HepG2 (cell line): ENCODE results near the gene GHRH. TPM values are rescaled to one million over a fixed set of nuclear protein-coding genes. Genes with fewer than 3 reads are reported as not detected.
A peak's percentile ranks its signal among the peaks of the same experiment; 100 is the strongest.

ENCODE experiments used
- ARNTL ChIP-seq: sonication (generic); formaldehyde crosslinking; IDR thresholded peaks from 2 replicates; pipeline ENCODE4 v1.4.0; 2020; ENCODE audit warnings: mild to moderate bottlenecking, missing genetic modification reagents
- ATM ChIP-seq: fragments of 450-650 bp; IDR thresholded peaks from 2 replicates; pipeline ENCODE4 v1.7.1; 2017; ENCODE audit warnings: mild to moderate bottlenecking, borderline replicate concordance
- BCL6 ChIP-seq: IDR thresholded peaks from 2 replicates; pipeline ENCODE4 v1.6.1; 2016; ENCODE audit warnings: missing genetic modification reagents, missing compliant biosample characterization
- ERF ChIP-seq: IDR thresholded peaks from 2 replicates; pipeline ENCODE4 v1.6.1; 2018; ENCODE audit warnings: missing biosample characterization, missing genetic modification reagents
- GABPA ChIP-seq, 2 experiments: IDR thresholded peaks; 2 replicates each; pipeline ENCODE4 v1.6.1; 2011 to 2016; ENCODE audit warnings: low read depth in 2 of 2, low read length in 1 of 2, missing biosample characterization in 1 of 2, missing genetic modification characterization in 1 of 2
- HNF4G ChIP-seq, 2 experiments: sonication (generic) in 1 of 2; formaldehyde crosslinking in 1 of 2; IDR thresholded peaks; 2 replicates each; pipeline versions ENCODE4 v1.4.0 to v1.6.1; 2011 to 2020; ENCODE audit warnings: borderline replicate concordance in 2 of 2, low read depth in 2 of 2, mild to moderate bottlenecking in 2 of 2, low read length in 1 of 2, missing genetic modification reagents in 1 of 2, moderate library complexity in 1 of 2
- NFIB ChIP-seq: sonication (generic); formaldehyde crosslinking; IDR thresholded peaks from 2 replicates; pipeline ENCODE4 v1.9.0; 2021; ENCODE audit warnings: missing genetic modification reagents, mild to moderate bottlenecking, borderline replicate concordance
- RFX3 ChIP-seq: IDR thresholded peaks from 2 replicates; pipeline ENCODE4 v1.6.1; 2016; ENCODE audit warnings: missing biosample characterization, missing genetic modification reagents
- SKI ChIP-seq: fragments of 450-650 bp; IDR thresholded peaks from one replicate; pipeline ENCODE4 v1.6.1; 2018; ENCODE audit warnings: mild to moderate bottlenecking; ENCODE audit not compliant: partially characterized antibody
- TBX2 ChIP-seq: sonication (generic); formaldehyde crosslinking; IDR thresholded peaks from 2 replicates; pipeline ENCODE4 v1.5.0; 2020; ENCODE audit warnings: missing genetic modification reagents, mild to moderate bottlenecking, borderline replicate concordance
- ZNF12 ChIP-seq: sonication (generic); formaldehyde crosslinking; IDR thresholded peaks from 2 replicates; pipeline ENCODE4 v1.5.0; 2020; ENCODE audit warnings: missing genetic modification reagents
- ZNF296 ChIP-seq: sonication (generic); formaldehyde crosslinking; conservative IDR thresholded peaks from 2 replicates; pipeline ENCODE4 v1.5.0; 2020; ENCODE audit warnings: mild to moderate bottlenecking, missing genetic modification reagents
- ZNF567 ChIP-seq: sonication (generic); formaldehyde crosslinking; IDR thresholded peaks from 2 replicates; pipeline ENCODE4 v1.8.1; 2023; ENCODE audit warnings: mild to moderate bottlenecking, missing genetic modification reagents, borderline replicate concordance
- ZNF589 ChIP-seq: sonication (generic); formaldehyde crosslinking; conservative IDR thresholded peaks from 2 replicates; pipeline ENCODE4 v1.8.0; 2022; ENCODE audit warnings: mild to moderate bottlenecking, moderate library complexity, missing genetic modification reagents
- ZNF598 ChIP-seq: sonication (generic); formaldehyde crosslinking; IDR thresholded peaks from 2 replicates; pipeline ENCODE4 v1.5.1; 2020; ENCODE audit warnings: mild to moderate bottlenecking, missing genetic modification reagents, borderline replicate concordance
- polyA plus RNA-seq, 8 experiments: library from polyadenylated mRNA; depleted of rRNA in 3 of 8; stranded (reverse) in 7 of 8; unstranded in 1 of 8; fragments of >200 nt; fragmentation: Illumina TruSeq in 4 of 8; extraction: Trizol in 4 of 8; gene quantifications; 2 replicates each; pipeline versions ENCODE4 v1.2.1 to v1.2.3, GENCODE V29; 2011 to 2016; ENCODE audit warnings: low read depth in 4 of 8, missing spikeins in 1 of 8, mixed read lengths in 1 of 8; ENCODE audit not compliant: insufficient read depth in 1 of 8
- total RNA-seq, 5 experiments: library from RNA; depleted of rRNA; stranded (reverse); fragments of >200 nt; fragmentation: Illumina TruSeq; extraction: Trizol; gene quantifications; 2 replicates each; pipeline ENCODE4 v1.2.3, GENCODE V29; 2016; ENCODE audit warnings: low read depth in 1 of 5
- TF ChIP-seq, protein P1 (sequence below): sonication (generic); formaldehyde crosslinking; IDR thresholded peaks from 2 replicates; pipeline ENCODE4 v1.8.0; 2022; ENCODE audit warnings: mild to moderate bottlenecking, missing genetic modification reagents, borderline replicate concordance
- TF ChIP-seq, protein P2 (sequence below): sonication (generic); formaldehyde crosslinking; IDR thresholded peaks from 2 replicates; pipeline ENCODE4 v1.4.0; 2020; ENCODE audit warnings: mild to moderate bottlenecking, low read depth, missing genetic modification reagents
- TF ChIP-seq, protein P3 (sequence below): sonication (generic); formaldehyde crosslinking; IDR thresholded peaks from 2 replicates; pipeline ENCODE4 v1.9.0; 2021; ENCODE audit warnings: missing genetic modification reagents, borderline replicate concordance
- TF ChIP-seq, protein P4 (sequence below): sonication (generic); formaldehyde crosslinking; IDR thresholded peaks from 2 replicates; pipeline ENCODE4 v1.9.0; 2021; ENCODE audit warnings: missing genetic modification reagents, mild to moderate bottlenecking, borderline replicate concordance
- TF ChIP-seq, protein P5 (sequence below): sonication (generic); formaldehyde crosslinking; conservative IDR thresholded peaks from 2 replicates; pipeline ENCODE4 v1.4.0; 2020; ENCODE audit warnings: mild to moderate bottlenecking, missing genetic modification reagents, moderate library complexity

The GHRH gene
- total and polyA plus RNA-seq, 2 of the 13 experiments (the other 11 are each of a cell fraction or from before 2014, with no cell fraction given): not detected

DNA sequence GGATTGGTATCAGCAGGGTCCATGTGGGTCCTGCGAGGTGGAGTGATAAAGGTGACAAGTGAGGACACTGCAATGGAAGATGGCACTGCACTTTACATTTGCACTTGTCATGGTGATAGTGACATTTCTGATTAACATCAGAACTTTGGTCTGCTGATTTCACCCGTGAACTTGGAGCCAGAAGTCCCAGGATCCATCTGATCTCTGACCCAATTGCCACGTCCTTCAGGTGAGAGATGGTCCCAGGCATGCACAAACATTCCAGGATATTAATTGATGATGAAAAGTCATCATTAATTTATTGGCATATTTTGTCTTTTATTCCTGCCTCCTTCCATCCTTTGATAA is 9.8 kb upstream of the GHRH start (continued):
- TF ChIP-seq, protein P1, sequence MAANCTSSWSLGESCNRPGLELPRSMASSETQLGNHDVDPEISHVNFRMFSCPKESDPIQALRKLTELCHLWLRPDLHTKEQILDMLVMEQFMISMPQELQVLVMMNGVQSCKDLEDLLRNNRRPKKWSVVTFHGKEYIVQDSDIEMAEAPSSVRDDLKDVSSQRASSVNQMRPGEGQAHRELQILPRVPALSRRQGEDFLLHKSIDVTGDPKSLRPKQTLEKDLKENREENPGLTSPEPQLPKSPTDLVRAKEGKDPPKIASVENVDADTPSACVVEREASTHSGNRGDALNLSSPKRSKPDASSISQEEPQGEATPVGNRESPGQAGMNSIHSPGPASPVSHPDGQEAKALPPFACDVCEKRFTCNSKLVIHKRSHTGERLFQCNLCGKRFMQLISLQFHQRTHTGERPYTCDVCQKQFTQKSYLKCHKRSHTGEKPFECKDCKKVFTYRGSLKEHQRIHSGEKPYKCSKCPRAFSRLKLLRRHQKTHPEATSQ (CRISPR knock-in tag): no peak
- TF ChIP-seq ZNF567 (CRISPR knock-in tag) (0 out of 2 replicates have a peak, but pooled peaks have one; percentile 73), RFX3 (CRISPR knock-in tag) (no peak), ZNF296 (CRISPR knock-in tag) (no peak), BCL6 (peak; percentile 20; the same call in 1 of the 2 replicates), ARNTL (no peak), ZNF12 (no peak), ZNF589 (CRISPR knock-in tag) (no peak), GABPA (IDR thresholded peaks at IDR 0.05; ENCODE audit: low read depth, low read length) (no peak), GABPA (CRISPR knock-in tag; IDR thresholded peaks at IDR 0.05; ENCODE audit: low read depth) (no peak), ZNF598 (CRISPR knock-in tag) (no peak), ATM (no peak), SKI (peak; percentile 60), TBX2 (CRISPR knock-in tag) (no peak; the same call in 1 of the 2 replicates), HNF4G (IDR thresholded peaks at IDR 0.05; ENCODE audit: borderline replicate concordance, low read depth, low read length) (no peak), HNF4G (CRISPR knock-in tag; IDR thresholded peaks at IDR 0.05; ENCODE audit: borderline replicate concordance, low read depth) (0 out of 2 replicates have a peak, but pooled peaks have one; percentile 4), NFIB (CRISPR knock-in tag) (no peak), ERF (0 out of 2 replicates have a peak, but pooled peaks have one; percentile 21)
- TF ChIP-seq, protein P2, sequence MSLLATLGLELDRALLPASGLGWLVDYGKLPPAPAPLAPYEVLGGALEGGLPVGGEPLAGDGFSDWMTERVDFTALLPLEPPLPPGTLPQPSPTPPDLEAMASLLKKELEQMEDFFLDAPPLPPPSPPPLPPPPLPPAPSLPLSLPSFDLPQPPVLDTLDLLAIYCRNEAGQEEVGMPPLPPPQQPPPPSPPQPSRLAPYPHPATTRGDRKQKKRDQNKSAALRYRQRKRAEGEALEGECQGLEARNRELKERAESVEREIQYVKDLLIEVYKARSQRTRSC (CRISPR knock-in tag): no peak
- TF ChIP-seq, protein P3, sequence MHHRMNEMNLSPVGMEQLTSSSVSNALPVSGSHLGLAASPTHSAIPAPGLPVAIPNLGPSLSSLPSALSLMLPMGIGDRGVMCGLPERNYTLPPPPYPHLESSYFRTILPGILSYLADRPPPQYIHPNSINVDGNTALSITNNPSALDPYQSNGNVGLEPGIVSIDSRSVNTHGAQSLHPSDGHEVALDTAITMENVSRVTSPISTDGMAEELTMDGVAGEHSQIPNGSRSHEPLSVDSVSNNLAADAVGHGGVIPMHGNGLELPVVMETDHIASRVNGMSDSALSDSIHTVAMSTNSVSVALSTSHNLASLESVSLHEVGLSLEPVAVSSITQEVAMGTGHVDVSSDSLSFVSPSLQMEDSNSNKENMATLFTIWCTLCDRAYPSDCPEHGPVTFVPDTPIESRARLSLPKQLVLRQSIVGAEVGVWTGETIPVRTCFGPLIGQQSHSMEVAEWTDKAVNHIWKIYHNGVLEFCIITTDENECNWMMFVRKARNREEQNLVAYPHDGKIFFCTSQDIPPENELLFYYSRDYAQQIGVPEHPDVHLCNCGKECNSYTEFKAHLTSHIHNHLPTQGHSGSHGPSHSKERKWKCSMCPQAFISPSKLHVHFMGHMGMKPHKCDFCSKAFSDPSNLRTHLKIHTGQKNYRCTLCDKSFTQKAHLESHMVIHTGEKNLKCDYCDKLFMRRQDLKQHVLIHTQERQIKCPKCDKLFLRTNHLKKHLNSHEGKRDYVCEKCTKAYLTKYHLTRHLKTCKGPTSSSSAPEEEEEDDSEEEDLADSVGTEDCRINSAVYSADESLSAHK (CRISPR knock-in tag): no peak
- TF ChIP-seq, protein P4, sequence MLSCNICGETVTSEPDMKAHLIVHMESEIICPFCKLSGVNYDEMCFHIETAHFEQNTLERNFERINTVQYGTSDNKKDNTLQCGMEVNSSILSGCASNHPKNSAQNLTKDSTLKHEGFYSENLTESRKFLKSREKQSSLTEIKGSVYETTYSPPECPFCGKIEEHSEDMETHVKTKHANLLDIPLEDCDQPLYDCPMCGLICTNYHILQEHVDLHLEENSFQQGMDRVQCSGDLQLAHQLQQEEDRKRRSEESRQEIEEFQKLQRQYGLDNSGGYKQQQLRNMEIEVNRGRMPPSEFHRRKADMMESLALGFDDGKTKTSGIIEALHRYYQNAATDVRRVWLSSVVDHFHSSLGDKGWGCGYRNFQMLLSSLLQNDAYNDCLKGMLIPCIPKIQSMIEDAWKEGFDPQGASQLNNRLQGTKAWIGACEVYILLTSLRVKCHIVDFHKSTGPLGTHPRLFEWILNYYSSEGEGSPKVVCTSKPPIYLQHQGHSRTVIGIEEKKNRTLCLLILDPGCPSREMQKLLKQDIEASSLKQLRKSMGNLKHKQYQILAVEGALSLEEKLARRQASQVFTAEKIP (CRISPR knock-in tag): no peak
- TF ChIP-seq, protein P5, sequence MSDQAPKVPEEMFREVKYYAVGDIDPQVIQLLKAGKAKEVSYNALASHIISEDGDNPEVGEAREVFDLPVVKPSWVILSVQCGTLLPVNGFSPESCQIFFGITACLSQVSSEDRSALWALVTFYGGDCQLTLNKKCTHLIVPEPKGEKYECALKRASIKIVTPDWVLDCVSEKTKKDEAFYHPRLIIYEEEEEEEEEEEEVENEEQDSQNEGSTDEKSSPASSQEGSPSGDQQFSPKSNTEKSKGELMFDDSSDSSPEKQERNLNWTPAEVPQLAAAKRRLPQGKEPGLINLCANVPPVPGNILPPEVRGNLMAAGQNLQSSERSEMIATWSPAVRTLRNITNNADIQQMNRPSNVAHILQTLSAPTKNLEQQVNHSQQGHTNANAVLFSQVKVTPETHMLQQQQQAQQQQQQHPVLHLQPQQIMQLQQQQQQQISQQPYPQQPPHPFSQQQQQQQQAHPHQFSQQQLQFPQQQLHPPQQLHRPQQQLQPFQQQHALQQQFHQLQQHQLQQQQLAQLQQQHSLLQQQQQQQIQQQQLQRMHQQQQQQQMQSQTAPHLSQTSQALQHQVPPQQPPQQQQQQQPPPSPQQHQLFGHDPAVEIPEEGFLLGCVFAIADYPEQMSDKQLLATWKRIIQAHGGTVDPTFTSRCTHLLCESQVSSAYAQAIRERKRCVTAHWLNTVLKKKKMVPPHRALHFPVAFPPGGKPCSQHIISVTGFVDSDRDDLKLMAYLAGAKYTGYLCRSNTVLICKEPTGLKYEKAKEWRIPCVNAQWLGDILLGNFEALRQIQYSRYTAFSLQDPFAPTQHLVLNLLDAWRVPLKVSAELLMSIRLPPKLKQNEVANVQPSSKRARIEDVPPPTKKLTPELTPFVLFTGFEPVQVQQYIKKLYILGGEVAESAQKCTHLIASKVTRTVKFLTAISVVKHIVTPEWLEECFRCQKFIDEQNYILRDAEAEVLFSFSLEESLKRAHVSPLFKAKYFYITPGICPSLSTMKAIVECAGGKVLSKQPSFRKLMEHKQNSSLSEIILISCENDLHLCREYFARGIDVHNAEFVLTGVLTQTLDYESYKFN (CRISPR knock-in tag): no peak
